ENCODE results near the gene INPP4B. TPM values are rescaled to one million over a fixed set of nuclear protein-coding genes. Genes with fewer than 3 reads are reported as not detected.

The INPP4B gene
- total and polyA plus RNA-seq, 2 of the 4 experiments (the other 2 are of a cell fraction): 1.8 to 14.0 TPM

DNA sequence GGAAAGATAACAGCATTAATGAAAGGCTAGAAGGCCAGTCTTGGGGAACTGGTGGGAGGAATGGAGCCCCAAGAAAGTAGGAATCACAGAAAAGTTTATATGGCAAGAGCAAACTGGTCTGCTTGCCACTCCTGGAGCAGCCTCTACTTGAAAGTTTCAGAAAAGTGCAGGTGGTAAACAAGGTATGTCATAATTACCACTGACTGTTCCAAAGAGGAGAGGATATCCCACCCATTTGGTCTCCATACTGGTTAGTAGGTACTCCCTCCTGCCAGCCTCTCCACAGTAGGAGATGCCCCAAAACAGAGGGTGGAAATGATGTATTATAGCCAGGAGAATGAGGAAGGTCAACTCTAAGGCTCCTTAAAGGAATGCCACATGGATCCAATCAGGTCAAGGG is 145.1 kb downstream of the INPP4B start:
- H2AFZ ChIP-seq (replicated peaks; ENCODE audit: low read length, poor library complexity): no peak overlapping the region
- CTCF ChIA-PET: no interaction called here
- no peak overlapping the region for H3K4ac ChIP-seq (ENCODE audit: low read depth, low read length)
- H2BK15ac ChIP-seq (ENCODE audit: low read depth, low read length): no peak overlapping the region
- POLR2A ChIA-PET (ENCODE audit: unreplicated experiment): no interaction called here
- in situ Hi-C loops (cut with MboI; ENCODE audit: low sequenced_read_pairs): loop anchor here (25.0 kb wide), 1 partner anchor 1539 kb away; no protein-coding TSS in a partner anchor
- H3K27ac ChIP-seq (ENCODE audit: insufficient read depth, low read length): no peak overlapping the region
- H4K20me1 ChIP-seq (ENCODE audit: insufficient read depth, low read length): no peaks in the 10 kb centered on the region
- no peak overlapping the region for H2AK5ac ChIP-seq (ENCODE audit: low read depth, low read length)
- no peak overlapping the region for H3K56ac ChIP-seq (ENCODE audit: extremely low read depth, insufficient read depth, low read length)
- H2BK5ac ChIP-seq (ENCODE audit: low read depth, low read length, poor library complexity, severe bottlenecking): no peak overlapping the region
- no peak overlapping the region for H3K14ac ChIP-seq (replicated peaks; ENCODE audit: low read depth, low read length)
- H2AK9ac ChIP-seq (replicated peaks; ENCODE audit: low read depth, low read length, poor library complexity): no peak overlapping the region
- H3K23ac ChIP-seq (ENCODE audit: low read depth, low read length): no peak overlapping the region
- no peak overlapping the region for H3K4me2 ChIP-seq (ENCODE audit: low read depth, low read length)
- H3K4me3 ChIP-seq (ENCODE audit: insufficient read depth, low read depth, low read length): no peak overlapping the region
- DNase-seq (no peak), ATAC-seq (ENCODE audit: low read depth) (no peak)
- TF ChIP-seq MAZ (IDR thresholded peaks at IDR 0.05; ENCODE audit: borderline replicate concordance, low read depth, low read length): no peak
- TF ChIP-seq POLR2A (IDR thresholded peaks at IDR 0.05; ENCODE audit: low read depth, low read length): no peak
- TF ChIP-seq FOS (IDR thresholded peaks at IDR 0.05; ENCODE audit: low read depth, low read length): no peak
- no peak for TF ChIP-seq MXI1 (IDR thresholded peaks at IDR 0.05; ENCODE audit: borderline replicate concordance, low read depth, low read length)
- TF ChIP-seq CEBPB (IDR thresholded peaks at IDR 0.05; ENCODE audit: low read depth, low read length): no peak
- TF ChIP-seq RCOR1 (IDR thresholded peaks at IDR 0.05; ENCODE audit: insufficient replicate concordance, low read length): no peak
- no peak overlapping the region for H4K91ac ChIP-seq (ENCODE audit: insufficient read depth, low read depth, low read length)
- BruUV-seq (replicated peaks): no TSS peak
- no peaks in the 10 kb centered on the region for H3K4me1 ChIP-seq (ENCODE audit: control insufficient read depth, insufficient read depth, low read length)
- dilution Hi-C loops (cut with HindIII; ENCODE audit: low sequenced_read_pairs, unreplicated experiment): no loop called here
- H3K27me3 ChIP-seq (ENCODE audit: control insufficient read depth, insufficient read depth, low read length): no peaks in the 10 kb centered on the region
- intact Hi-C loops (cut with micrococcal nuclease): no loop called here
- H3K9me3 ChIP-seq (ENCODE audit: control insufficient read depth, insufficient read depth, low read length): no peaks in the 10 kb centered on the region
- no peak overlapping the region for H2BK20ac ChIP-seq (ENCODE audit: low read depth, low read length)
- H4K8ac ChIP-seq (ENCODE audit: low read depth in 2 of 2, low read length in 2 of 2): no peak overlapping the region
- no peaks in the 10 kb centered on the region for H3K36me3 ChIP-seq (ENCODE audit: control insufficient read depth, insufficient read depth, low read length)
- no peaks in the 10 kb centered on the region for H3K9me1 ChIP-seq (ENCODE audit: insufficient read depth, low read length)
- no peak overlapping the region for H3K9ac ChIP-seq (ENCODE audit: low read depth, low read length)
- no peak overlapping the region for H2BK120ac ChIP-seq (ENCODE audit: low read depth, low read length)
- H3K18ac ChIP-seq (ENCODE audit: low read depth, low read length): no peak overlapping the region
- H4K5ac ChIP-seq (ENCODE audit: low read depth, low read length): no peak overlapping the region
- H3K79me1 ChIP-seq (ENCODE audit: low read depth in 1 of 2, low read length in 2 of 2): no peaks in the 10 kb centered on the region
